ENCODE results near the gene CCDC141.

DNA sequence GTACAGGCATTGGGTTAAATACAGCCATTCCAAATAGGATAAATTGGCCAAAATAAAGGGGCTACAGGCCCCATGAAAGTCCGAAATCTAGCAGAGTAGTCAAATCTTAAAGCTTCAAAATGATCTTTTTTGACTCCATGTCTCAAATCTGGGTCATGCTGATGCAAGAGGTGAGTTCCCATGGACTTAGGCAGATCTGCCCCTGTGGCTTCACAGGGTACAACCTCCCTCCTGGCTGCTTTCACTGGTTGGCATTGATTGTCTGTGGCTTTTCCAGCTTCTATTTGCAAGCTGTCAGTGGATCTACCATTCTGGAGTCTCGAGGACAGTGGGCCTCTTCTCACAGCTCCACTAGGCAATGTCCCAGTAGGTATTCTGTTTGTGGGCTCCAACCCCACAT is 56.1 kb downstream of the CCDC141 start:
- TF ChIP-seq, protein P1, sequence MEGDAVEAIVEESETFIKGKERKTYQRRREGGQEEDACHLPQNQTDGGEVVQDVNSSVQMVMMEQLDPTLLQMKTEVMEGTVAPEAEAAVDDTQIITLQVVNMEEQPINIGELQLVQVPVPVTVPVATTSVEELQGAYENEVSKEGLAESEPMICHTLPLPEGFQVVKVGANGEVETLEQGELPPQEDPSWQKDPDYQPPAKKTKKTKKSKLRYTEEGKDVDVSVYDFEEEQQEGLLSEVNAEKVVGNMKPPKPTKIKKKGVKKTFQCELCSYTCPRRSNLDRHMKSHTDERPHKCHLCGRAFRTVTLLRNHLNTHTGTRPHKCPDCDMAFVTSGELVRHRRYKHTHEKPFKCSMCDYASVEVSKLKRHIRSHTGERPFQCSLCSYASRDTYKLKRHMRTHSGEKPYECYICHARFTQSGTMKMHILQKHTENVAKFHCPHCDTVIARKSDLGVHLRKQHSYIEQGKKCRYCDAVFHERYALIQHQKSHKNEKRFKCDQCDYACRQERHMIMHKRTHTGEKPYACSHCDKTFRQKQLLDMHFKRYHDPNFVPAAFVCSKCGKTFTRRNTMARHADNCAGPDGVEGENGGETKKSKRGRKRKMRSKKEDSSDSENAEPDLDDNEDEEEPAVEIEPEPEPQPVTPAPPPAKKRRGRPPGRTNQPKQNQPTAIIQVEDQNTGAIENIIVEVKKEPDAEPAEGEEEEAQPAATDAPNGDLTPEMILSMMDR (IDR thresholded peaks at IDR 0.05), result no peak
- TF ChIP-seq POLR2AphosphoS5 (IDR thresholded peaks at IDR 0.05), result no peak
- no peak for TF ChIP-seq POLR2A (IDR thresholded peaks at IDR 0.05)

Data from breast epithelium (tissue), 3 donors.